ENCODE data around the gene MAP2K3.

MAP2K3 gene

GRCh38 chr17:21283482-21284318 is 811 bp upstream of the MAP2K3 start:
- no peak for DNase-seq

DNA sequence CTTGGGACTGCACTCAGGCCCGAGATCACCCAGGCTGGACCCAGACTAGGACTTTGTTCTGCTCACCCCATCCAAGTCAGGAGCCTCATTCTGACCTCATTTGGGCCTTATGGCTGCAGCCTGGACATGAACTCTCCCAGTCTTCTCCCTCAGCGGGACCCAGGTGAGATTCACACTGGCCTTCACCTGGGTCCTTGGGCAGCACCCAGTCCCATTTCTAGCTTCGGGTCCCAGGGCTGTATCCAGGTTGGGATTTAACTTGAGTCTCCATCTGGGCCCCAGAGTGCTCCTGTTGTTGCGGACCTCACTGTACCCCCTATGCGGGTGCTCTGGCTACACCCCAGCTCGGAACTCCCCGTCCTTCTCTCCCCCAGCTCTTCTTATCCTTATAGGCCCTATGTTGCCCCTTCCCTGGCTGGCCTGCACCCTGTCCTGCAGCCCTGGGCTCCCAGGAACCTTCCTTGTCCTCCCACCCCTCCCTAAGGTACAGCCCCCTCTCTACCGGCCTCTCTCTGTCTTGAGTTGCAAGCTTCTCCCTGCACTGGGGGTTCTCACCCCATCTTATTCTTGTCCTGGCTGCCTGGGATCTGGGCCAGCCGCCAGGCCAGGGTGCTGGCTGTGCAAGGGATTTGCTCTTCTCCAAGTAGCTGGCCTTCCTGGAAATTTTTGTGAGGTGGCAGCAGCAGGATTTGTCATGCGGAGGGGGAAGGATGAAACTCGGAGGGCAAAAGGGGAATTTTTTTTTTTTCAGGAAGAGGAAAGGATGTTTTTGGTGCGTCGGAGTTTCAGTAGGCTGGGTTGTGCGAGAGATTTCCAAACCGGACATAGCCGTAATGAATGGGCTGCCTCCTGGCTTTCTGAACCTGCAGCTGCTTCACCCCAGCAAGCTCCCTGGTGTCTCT is 904 bp downstream of the MAP2K3 start:
- no peak for DNase-seq

- DNase-seq, result peak in 1 of 2 experiments; percentile 51
These were observed 1.7 kb downstream of the MAP2K3 start for GRCh38 chr17:21286066-21286770.

- no peak for DNase-seq
These were observed 2.6 kb downstream of the MAP2K3 start for GRCh38 chr17:21286909-21287702.

DNA sequence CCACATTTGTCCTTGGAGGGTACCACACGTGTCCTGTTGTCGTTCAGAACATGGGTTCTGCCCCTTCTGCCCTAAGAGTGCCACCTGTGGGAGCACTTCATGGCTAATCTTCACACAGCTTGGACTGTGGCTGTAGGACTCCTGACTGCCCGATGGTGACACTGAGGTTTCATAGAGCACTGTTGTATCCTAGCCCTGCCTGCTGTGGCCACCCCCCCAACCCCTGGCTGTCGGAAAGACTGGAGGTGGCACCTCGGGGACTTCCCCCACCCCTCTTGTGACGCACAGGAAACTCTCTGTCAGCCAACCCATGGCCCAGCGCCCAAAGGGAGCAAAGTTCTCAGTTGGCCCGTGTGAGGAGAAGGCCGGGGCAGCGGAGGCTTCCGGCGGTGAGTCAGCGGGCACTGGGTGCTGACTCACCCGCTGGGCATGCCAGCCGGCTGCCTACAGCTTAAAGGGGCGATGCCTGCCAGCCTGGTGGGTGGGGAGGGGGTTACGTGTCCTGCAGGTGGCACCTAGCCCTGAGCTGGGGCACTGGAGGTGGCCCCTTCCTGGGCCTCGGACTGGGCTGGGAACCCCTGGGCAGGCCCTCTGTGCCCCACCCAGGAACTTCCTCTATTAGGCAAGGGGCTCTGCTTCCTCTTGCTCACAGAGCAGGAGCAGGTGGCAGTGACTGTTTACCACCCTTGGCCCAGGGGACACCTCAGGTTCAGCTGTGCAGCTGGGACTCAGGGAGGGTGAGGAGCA is 3.4 kb downstream of the MAP2K3 start:
- peak; percentile 49 to 81 for DNase-seq

- no peak for DNase-seq
These were observed 4.1 kb downstream of the MAP2K3 start for GRCh38 chr17:21288571-21289017.

DNA sequence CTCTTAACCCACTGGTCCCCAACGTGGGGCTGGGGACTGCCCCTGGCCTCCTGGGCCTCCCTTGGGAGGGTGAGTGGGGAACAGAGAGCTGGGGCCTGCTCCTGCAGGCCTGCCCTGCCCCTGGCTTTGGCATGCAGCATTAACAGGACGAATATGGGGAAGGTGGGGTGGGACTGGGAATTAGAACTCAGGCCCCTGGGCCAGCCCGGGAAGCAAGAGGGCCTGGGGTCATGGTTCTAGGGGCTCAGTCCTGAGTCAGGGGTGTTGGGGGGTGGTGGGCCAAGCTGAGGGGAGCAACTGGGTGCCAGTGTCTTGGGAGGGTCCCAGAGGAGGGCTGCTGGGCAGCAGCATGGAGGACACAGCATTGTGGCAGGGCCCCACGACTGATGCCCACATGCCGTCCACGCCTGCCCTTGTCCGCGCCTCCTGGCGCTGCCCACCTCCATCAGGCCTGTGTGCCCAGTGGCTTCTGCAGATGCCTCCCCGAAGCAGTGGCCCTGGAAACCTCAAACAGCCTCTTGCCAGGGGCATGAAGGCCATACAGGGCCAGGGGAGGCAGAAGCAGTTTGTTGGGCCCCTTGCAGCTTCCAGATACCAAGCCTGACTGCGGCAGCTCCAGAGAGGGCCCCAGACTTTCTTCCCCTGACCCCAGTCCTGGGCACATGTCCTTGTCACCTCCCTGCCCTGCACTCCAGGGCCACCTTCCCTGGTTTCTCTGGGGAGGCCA is 4.8 kb downstream of the MAP2K3 start:
- no peak for DNase-seq

DNA sequence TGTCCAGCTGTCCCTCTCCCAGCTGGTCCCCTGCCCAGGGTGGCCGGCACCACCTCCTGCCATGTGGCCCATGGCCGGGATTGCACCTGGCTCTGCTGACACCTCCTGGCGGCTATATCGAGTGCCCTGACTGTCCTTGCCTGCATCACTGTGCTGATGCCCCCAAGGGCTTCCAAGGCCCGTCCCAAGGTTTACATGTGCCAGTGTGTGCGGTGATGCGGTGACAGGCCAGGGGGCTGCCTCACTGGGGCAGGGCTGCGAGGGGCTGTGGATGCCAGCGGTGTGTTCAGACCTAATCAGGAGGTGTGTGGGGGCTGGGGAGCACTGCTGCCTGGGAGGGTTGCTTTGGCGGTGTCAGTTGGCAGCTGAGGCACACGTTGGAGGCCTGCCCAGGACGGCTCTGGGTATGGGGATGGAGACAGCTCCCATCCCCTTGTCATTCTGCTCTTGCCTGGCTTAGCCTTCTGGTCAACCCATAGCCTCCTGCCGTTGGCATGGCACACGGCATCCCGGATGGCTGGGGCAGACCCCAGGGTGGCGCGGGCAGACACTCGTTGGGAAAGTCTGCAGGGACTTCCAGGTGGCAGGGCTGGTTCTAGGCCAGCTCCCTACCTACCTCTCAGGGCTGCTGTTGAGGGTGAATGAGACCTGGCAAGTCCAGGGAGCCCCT is 5.5 kb downstream of the MAP2K3 start:
- DNase-seq, result peak; percentile 55 to 85

DNA sequence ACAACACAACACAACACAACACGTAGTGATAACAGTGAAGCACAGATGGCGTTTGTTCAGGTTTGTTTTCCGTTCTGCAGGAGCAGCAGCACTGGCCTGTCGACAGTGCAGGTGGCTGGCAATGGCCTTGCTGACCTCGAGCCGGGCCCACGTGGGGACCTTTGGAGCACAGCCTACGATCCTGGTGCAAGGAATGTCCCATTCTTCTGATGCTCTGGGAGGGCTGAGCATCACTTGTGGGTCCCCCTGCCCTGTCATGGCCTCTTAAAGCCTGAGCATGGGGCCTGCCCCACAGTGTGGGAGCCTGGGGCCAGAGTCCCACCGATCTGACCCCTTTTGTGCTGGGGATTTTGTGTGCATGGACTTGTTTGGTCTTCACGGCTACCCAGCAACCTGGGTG is 6.8 kb downstream of the MAP2K3 start:
- DNase-seq, result no peak

DNA sequence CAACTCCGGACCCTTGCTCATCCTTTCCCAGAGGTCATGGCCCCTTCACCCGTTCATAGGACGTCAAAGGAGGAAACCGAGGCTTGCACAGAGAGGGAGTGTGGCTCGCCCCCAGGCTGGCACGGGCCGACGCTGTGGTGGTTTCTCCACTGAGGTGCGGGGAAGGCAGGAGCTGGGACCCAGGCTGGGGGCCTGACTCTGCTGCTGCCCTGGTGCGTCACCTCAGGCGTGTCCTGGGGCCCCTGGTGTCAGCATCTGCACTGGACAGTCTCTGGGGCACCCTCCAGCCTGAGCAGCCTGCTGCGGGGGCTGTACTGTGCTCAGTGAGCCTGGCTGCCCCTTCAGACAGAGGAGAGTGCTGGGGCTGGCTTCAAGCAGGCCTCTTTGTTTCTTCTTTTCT is 7.4 kb downstream of the MAP2K3 start:
- no peak for DNase-seq

DNA sequence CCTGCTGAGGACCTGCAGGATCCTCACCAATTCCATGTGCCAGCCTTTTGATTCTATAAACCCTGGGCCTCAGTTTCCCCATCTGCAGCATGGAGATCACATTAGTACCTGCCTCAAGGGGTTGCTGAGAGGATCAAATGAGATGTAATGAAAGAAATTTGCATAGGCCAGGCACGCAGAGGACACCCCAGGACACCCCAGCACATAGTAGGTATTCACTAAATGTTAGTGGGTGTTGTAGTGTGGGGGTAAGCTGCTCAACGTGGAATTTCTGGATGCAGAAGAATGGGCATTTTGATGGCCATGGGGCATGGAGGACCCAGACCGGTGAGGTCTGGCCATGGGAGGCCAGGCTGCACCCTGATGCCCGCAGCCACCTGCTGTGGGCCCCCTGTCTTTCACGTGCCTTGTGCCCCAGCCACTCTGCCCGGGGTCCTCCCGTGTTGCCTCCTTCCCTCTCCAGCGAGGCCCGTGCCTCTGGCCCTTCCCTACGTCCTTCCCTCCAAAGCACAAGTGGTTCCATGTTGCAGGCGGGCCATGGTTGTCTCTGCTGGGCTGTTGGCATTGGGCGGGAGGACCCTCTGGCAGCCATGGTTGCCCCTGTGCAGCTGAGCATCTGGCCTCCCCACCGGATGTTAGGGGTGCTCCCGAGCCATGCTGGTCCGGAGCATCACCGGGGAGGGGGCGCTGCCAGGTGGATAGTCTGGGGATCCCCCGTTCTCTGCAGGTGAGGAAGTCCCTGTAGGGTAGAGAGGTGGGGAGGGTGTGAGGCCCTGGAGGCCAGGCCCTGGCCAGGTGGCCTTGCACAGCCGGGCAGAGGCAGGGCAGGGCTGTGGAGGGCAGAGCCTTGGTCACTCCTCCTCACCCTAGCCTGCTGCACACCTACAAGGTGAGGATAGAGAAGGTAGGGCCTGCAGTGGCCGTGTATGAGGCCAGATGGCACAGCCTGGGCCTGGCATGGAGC is 8.6 kb downstream of the MAP2K3 start:
- DNase-seq, result no peak

- no peak for DNase-seq
These were observed 9.3 kb downstream of the MAP2K3 start for GRCh38 chr17:21293831-21294210.

DNA sequence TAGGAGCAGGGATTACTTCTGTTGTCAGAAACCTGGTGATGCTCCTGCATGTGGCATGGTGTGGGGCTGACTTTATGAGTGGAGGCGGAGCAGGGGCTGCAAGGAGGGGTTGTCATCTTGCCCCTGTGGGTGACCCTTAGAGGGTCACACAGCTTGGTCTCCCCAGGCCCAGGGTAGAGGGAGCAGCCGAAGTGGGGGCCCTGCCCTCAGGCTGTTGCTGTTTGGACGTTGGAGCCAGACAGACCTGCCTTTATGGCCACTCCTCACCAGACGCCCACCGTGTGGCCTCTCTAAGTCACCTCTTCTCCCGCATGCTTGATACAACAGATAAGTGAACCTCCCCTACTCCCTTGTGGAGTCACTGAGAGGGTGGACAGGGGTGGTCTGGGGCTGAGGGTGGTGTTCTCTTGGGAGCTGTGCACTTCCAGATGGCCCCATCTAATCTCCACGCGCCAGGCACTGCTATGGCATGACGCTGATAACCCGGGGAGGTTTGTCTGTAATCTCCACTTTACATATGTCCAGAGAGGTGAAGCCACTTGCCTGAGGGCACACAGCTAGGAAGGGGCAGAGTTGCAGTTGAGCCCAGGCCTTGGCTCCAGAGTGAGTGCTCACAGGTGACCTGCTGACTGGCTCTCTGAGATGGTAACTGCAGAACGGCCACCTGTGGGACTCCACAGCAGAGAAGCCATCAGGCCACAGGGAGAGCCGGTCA is 10.0 kb downstream of the MAP2K3 start:
- no peak for DNase-seq

GRCh38 chr17:21295036-21295952 is 10.8 kb downstream of the MAP2K3 start:
- DNase-seq, result no peak

DNA sequence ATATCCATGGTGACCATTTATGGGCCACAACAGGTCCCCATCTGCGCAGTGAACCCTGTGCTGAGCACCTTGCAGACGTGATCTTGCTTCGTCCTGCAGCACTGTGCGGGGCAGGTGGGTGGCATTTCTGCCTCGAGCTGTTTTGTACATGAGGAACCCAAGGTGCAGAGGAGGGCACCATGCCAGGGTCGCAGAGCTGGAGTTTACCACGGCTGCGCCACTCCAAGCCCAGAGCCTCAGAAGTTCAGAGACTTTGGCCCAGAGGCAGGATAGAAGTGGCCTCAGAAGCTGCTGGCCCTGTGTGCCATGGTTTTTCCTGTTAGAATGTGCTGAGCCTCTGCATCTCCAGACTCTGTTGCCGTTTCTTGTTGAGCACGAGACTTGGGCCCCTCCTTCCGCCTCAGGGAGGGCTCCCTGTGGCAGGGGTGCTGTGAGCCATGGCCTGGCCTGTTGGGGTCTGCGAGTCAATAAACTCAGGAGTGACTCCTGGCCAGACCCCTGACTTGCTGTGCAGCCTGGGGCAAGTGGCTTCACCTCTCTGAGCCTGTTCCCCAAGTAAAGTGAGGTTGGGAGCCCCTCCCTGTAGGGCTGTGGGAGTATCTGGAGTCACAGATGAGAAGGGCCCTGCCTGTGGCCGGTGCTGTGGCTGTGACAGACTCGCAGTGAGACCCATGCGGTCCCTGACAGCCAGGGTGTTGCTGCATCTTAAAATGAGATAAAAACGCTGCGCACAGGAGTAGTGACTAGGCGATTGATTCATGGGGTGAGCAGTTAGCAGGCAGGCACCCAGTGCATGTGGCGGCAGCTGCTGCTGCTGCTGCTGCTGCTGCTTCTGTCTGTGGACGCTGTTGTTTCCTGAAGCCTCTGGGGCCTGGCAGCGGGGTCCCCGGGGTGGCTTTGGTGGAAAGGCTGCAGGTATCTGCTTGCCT is 11.8 kb downstream of the MAP2K3 start:
- no peak for DNase-seq

DNA sequence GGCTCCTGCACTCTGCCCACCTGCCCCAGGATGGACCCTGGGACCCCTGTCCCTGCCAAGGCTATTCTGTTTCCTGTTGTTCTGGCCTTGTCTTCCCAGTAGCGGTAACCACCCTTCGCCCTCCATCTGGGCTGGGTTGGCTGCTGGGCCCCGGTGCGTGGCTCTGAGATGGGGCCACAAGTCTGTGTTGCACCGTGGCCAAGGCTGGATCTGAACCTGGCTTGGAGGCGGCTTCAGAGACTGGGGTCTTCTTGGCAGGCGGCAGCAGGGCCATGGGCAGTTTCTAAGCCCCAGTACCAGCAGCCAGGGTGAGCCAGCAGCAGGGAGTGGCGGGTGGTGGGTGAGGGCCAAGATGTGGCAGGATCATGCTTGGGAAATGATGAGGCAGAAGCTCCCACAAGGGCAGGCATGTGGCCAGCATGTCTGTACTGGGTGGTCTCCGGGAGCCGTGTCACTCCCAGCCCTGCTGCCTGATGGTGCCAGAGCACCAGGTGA is 12.6 kb downstream of the MAP2K3 start:
- peak in 1 of 2 experiments; percentile 40 for DNase-seq

All from NCI-H446 (cell line).